Jurkat, Clone E6-1 (cell line): ENCODE measurements around the gene HCAR3.
"Not testable (repeated sequence)": the region's sequence is repeated elsewhere in the genome, so short reads cannot be mapped to it uniquely, and the experiment has no call there.

Experiments used
- DNase-seq: peaks from one replicate; pipeline ENCODE4 v3.0.0-alpha.2; 2011; ENCODE audit warnings: low read depth, low spot score
- H3K4me3 ChIP-seq: 2 replicates; pipeline ENCODE4 v1.5.1; 2011; ENCODE audit warnings: mild to moderate bottlenecking, low read length, control low read depth, moderate library complexity

The HCAR3 gene

GRCh38 chr12:122725452-122726079 lies 9.0 kb upstream of the HCAR3 start:
- no peak for DNase-seq
- no peak overlapping the region for H3K4me3 ChIP-seq

DNA sequence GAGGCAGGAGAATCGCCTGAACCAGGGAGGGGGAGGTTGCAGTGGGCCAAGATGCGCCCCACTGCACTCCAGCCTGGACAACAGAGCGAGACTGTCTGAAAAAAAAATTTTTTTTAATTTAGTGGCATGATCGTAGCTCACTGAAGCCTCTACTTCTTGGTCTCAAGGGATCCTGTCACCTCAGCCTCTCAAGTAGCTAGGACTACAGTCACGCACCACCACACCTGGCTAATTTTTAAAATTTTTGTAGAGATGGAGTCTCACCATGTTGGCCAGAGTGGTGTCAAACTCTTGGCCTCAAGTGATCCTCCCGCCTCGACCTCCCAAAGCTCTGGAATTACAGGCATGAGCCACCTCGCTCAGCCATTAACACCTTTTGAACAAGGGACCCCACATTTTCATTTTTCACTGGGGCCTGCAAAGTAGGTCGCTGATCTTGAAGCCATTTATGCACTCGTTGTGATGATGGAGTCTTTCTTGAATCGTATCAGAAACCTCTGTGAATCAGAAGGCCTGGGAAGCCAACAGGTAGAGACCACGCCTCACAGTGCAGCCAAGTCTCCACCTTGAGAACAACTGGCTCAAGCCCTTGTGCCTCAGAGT lies 8.1 kb upstream of the HCAR3 start:
- no peak overlapping the region for H3K4me3 ChIP-seq
- no peak for DNase-seq

GRCh38 chr12:122722387-122722786 lies 5.8 kb upstream of the HCAR3 start:
- DNase-seq = no peak
- no peak overlapping the region for H3K4me3 ChIP-seq

DNA sequence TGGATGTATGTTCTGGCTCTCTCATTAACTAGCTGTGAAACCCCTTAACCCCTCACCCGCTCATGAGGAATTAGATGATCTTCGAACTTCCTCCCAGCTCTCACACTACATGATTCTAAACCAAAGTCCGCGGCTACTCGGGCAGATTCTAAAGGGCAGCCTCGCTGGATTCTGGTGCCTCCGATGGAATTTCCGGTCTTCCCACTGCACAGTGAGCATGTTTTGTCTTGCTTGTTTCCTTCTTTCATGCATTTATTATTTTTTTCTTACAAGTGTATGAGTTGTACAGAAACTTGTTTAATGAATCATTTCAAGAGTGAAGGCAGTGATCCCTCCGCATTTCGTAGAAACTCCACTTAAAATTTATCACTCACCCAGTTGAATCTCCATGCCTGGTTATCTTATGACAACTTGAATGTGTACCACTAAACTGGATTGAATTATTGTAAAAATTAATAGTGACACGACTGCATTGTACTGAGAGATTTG lies 4.5 kb upstream of the HCAR3 start:
- H3K4me3 ChIP-seq = no peak overlapping the region
- no peak for DNase-seq

- not testable (repeated sequence) for H3K4me3 ChIP-seq, DNase-seq
Measured at GRCh38 chr12:122715211-122715610, 1.4 kb downstream of the HCAR3 start.

- DNase-seq = not testable (repeated sequence)
Measured at GRCh38 chr12:122713491-122714188, 3.0 kb downstream of the HCAR3 start.

GRCh38 chr12:122711266-122711665 lies 5.3 kb downstream of the HCAR3 start:
- H3K4me3 ChIP-seq = not testable (repeated sequence)

More at GRCh38 chr12:122713491-122714188, 3.0 kb downstream of the HCAR3 start:
- H3K4me3 ChIP-seq = not testable (repeated sequence)

GRCh38 chr12:122710341-122710740 lies 6.3 kb downstream of the HCAR3 start:
- not testable (repeated sequence) for DNase-seq, H3K4me3 ChIP-seq

More at GRCh38 chr12:122711266-122711665, 5.3 kb downstream of the HCAR3 start:
- DNase-seq = not testable (repeated sequence)

DNA sequence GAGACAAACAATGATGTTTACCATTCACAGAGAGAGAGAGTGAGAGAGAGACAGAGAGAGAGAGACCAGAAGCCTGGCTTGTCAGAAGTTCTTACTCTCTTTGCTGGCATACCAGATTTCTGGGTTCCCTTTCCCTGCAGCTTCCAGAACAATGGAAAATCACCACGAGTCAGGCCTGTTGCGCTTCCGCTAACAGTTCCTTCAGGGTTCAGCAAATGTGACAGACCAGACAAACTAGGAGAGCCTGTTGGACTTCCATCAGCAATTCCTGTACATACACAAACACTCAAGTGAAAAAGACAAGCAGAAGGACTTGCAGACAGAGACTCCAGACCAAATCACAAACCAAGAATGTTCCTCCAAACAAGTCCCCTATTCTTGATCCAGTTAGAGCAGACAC lies 7.3 kb downstream of the HCAR3 start:
- H3K4me3 ChIP-seq, DNase-seq: not testable (repeated sequence)

DNA sequence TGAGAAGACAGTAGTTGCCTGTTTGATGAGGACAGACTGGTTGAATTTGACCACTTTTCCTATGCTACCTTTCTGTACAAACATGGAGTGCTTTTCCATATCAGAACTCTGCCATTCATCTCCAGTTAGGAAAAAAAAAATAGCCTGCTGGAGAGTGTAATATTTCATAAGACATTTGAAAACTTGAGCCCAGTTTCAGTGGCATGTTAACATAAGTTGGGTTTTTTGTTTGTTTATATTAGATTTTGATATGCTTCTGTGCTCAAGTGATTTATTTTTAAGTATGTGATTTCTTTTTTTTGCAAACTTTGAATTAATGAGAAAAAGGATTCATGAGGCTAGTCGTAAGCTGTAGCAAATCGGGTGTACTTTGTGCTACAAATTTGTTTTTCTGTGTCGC lies 12.8 kb downstream of the HCAR3 start:
- DNase-seq = not testable (repeated sequence)

DNA sequence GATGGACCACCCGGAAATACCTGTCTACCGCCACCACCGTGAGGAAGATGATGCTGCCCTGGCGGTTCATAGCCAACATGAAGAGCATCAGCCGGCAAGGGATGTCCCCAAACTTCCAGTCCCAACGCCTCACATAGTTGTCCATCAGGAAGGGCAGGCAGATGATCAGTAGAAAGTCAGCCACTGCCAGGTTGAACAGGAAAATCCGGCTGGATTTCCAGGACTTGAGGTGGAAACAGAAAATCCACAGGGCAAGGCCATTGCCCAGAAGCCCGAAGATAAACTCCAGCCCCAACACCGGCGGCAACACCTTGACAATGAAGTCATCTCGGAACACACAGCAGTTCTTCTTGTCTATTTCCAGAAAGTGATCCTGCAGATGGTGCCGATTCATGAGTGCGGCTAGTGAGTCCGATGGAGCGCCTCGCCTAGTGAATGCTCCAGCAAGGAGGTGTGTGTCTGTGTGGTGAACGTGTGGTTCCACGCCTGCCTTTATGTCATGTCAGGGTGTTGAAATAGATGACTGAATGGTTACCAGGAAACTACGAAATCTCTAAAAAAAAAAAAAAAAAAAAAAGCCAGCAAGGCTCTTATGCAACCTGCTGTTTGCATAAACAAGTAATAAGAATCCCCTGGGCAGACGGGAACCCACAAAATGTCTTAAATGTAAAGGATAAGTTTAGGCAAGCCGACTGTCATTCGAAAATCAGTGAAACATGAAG lies 13.6 kb downstream of the HCAR3 start, which contains the start of gene HCAR2:
Gene HCAR2 (minus strand): TSS at position 468 of the 722 bp plus-strand sequence. CDS start 74 bp downstream, at position 394.
- not testable (repeated sequence) for H3K4me3 ChIP-seq, DNase-seq

More for the DNA sequence above, 12.8 kb downstream of the HCAR3 start:
- not testable (repeated sequence) for H3K4me3 ChIP-seq

- DNase-seq, H3K4me3 ChIP-seq: not testable (repeated sequence)
Measured at GRCh38 chr12:122701481-122701880, 15.1 kb downstream of the HCAR3 start.

DNA sequence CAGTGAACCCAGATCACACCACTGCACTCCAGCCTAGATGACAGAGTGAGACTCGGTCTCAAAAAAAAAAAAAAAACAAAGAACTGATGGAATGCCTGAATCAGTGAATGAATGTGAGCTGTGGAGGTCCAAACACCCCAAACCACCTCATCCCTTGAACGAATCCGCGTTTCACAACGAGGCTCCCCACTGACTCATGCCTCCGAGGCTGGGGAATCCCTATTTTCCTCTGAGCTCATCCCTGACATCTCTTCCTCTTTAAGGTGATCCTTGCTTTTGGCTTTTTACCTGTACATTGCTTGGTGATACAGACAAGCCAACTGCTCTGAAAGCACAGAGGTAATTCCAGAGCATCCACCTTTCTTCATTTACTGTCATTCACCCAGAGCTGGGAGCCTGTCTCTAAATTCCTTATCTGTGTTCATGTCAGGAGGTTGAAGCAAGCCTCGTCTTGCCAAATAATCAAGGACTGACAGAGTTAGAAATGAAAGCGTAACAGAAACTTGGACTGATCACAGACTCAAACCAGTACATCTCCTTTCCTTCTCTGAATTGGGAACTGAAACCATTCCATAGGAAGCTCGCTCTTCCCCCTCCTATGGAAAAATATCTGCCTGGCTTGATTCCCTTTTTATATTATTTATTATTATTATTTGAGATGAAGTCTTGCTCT lies 16.4 kb downstream of the HCAR3 start:
- H3K4me3 ChIP-seq, DNase-seq: not testable (repeated sequence)

DNA sequence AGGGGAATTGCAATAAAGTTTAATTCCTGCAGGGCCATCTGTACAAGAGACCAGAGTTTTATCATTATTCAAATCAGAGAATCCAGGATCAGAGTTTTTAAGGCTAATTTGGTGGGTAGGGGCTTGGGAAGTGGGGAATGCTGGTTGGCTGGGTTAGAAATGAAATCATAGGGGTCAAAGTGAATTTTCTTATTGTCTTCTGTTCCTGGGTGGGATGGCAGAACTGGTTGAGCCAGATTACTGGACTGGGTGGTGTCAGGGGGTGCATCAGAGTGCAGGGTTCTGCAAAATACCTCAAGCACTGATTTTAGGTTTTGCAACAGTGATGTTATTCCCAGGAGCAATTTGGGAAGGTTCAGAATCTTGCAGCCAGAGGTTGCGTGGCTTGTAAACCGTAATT lies 19.7 kb downstream of the HCAR3 start:
- DNase-seq, H3K4me3 ChIP-seq: not testable (repeated sequence)

DNA sequence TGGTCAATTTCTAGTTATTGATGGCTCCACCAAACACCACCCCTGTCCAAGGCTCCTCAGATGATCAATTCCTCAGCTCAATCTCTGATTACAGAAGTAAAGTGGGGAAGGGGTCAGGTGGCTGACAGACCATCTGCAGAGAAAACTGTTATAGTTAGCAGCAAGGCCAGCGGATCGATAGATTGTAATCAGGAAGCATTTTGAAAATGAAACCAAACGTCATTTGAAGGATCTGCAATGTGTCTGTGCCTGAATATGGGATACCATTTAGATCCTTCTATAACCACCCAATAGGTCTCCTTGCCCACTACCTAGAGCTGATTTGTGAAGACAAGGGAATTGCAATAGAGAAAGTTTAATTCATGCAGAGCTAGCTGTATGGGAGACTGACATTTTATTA lies 25.0 kb downstream of the HCAR3 start:
- no peak overlapping the region for H3K4me3 ChIP-seq
- no peak for DNase-seq

GRCh38 chr12:122688291-122688690 lies 28.3 kb downstream of the HCAR3 start:
- DNase-seq = no peak
- H3K4me3 ChIP-seq = no peak overlapping the region

- DNase-seq = no peak
- H3K4me3 ChIP-seq = no peak overlapping the region
Measured at GRCh38 chr12:122687086-122687485, 29.5 kb downstream of the HCAR3 start.

DNA sequence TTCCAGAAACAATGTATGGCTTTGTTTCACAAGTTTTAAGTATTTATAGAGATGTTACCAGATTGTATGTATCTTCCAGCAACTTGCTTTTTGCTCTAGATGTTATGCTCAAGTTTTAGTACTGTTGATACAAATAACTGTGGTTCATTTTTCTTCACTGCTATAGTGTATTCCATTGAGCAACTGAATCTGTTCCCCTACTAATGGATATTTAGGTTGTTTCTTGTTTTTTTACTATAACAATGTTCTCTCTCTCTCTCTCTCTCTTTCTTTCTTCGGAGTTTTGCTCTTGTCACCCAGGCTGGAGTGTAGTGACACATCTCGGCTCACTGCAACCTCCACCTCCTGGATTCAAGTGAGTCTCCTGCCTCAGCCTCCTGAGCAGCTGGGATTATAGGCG lies 30.1 kb downstream of the HCAR3 start:
- DNase-seq = no peak

GRCh38 chr12:122684297-122684813 lies 32.3 kb downstream of the HCAR3 start:
- DNase-seq = no peak

More for the DNA sequence above, 30.1 kb downstream of the HCAR3 start:
- H3K4me3 ChIP-seq = no peak overlapping the region

More at GRCh38 chr12:122684297-122684813, 32.3 kb downstream of the HCAR3 start:
- H3K4me3 ChIP-seq = no peak overlapping the region
